H1 (cell line): Measurements from ENCODE around the gene RNF144A. TPM values are rescaled to one million over a fixed set of nuclear protein-coding genes. Genes with fewer than 3 reads are reported as not detected.

Experiments used
- CTCF ChIA-PET: fragments of 300-600 bp; sonication (Branson Sonifier 250); formaldehyde crosslinking; loops from one replicate; lab custom pipeline; 2021; ENCODE audit not compliant: partially characterized antibody; lab: Charles Lee
- POLR2A ChIA-PET: fragments of 300-600 bp; sonication (Branson Sonifier 250); formaldehyde crosslinking; loops from one replicate; lab custom pipeline; 2021; ENCODE audit warnings: inconsistent platforms; ENCODE audit not compliant: partially characterized antibody; lab: Charles Lee
- DNase-seq, 2 experiments: peaks; one replicate each; pipeline versions ENCODE4 v3.0.0 to v3.0.0-alpha.2; 2010 to 2022; ENCODE audit warnings: low spot score in 2 of 2, low read depth in 1 of 2, mixed read lengths in 1 of 2
- FAIRE-seq: peaks from 2 replicates; lab custom pipeline; 2011; peaks lifted over from hg19 to GRCh38; lab: Jason Lieb, UNC
- H2AFZ ChIP-seq: 2 replicates; pipeline ENCODE4 v1.8.1; 2012; ENCODE audit warnings: low read length, inconsistent platforms
- H2AK5ac ChIP-seq: 2 replicates; pipeline ENCODE4 v1.6.1; 2013; ENCODE audit warnings: low read depth, low read length
- H2BK120ac ChIP-seq: replicated peaks from 2 replicates; pipeline ENCODE3; 2013; ENCODE audit warnings: low read depth, low read length, inconsistent platforms
- H2BK12ac ChIP-seq: 2 replicates; pipeline ENCODE4 v1.6.1; 2013; ENCODE audit warnings: low read depth, low read length
- H2BK15ac ChIP-seq: 2 replicates; pipeline ENCODE4 v1.6.1; 2013; ENCODE audit warnings: low read length
- H2BK20ac ChIP-seq: 2 replicates; pipeline ENCODE4 v1.6.1; 2013; ENCODE audit warnings: low read length
- H2BK5ac ChIP-seq: 2 replicates; pipeline ENCODE4 v1.6.1; 2013; ENCODE audit warnings: low read depth, low read length
- H3K14ac ChIP-seq: 2 replicates; pipeline ENCODE4 v1.6.1; 2013; ENCODE audit warnings: inconsistent platforms; ENCODE audit not compliant: insufficient read length
- H3K18ac ChIP-seq: 2 replicates; pipeline ENCODE4 v1.6.1; 2013; ENCODE audit warnings: low read length; ENCODE audit errors: extremely low read depth
- H3K23ac ChIP-seq: 2 replicates; pipeline ENCODE4 v1.6.1; 2013; ENCODE audit warnings: inconsistent platforms; ENCODE audit not compliant: insufficient read length
- H3K23me2 ChIP-seq: 2 replicates; pipeline ENCODE4 v1.6.1; 2013; ENCODE audit warnings: low read depth, low read length
- H3K27ac ChIP-seq: 2 replicates; pipeline ENCODE4 v1.6.1; 2011; ENCODE audit warnings: low read depth, low read length, inconsistent platforms
- H3K27me3 ChIP-seq, 4 experiments: replicated peaks in 1 of 4; 1 replicate in 1 of 4; 2 replicates in 3 of 4; pipeline versions ENCODE4 v1.6.1 to v1.8.1; 2011 to 2013; ENCODE audit warnings: low read length in 3 of 4, mild to moderate bottlenecking in 3 of 4, inconsistent platforms in 2 of 4, mixed read lengths in 2 of 4, moderate library complexity in 1 of 4; ENCODE audit not compliant: control insufficient read depth in 3 of 4, insufficient read depth in 3 of 4; ENCODE audit errors: extremely low read depth in 1 of 4
- H3K36me3 ChIP-seq, 4 experiments: 2 replicates each; pipeline versions ENCODE4 v1.6.1 to v1.8.1; 2011 to 2013; ENCODE audit warnings: mild to moderate bottlenecking in 4 of 4, low read length in 3 of 4, moderate library complexity in 2 of 4, control low read depth in 1 of 4, inconsistent platforms in 1 of 4; ENCODE audit not compliant: insufficient read depth in 4 of 4, control insufficient read depth in 2 of 4
- H3K4ac ChIP-seq: replicated peaks from 2 replicates; pipeline ENCODE3; 2013; ENCODE audit warnings: low read length, low read depth, mixed read lengths, inconsistent platforms; ENCODE audit not compliant: insufficient read length
- H3K4me1 ChIP-seq, 4 experiments: replicated peaks in 1 of 4; 1 replicate in 1 of 4; 2 replicates in 3 of 4; pipeline versions ENCODE4 v1.6.1 to v1.8.1; 2011 to 2013; ENCODE audit warnings: low read length in 3 of 4, inconsistent platforms in 2 of 4, mixed read lengths in 1 of 4; ENCODE audit not compliant: insufficient read depth in 4 of 4, control insufficient read depth in 3 of 4
- H3K4me2 ChIP-seq, 2 experiments: 2 replicates each; pipeline versions ENCODE4 v1.6.1 to v1.8.1; 2011 to 2013; ENCODE audit warnings: low read depth in 2 of 2, low read length in 2 of 2, control low read depth in 1 of 2, inconsistent platforms in 1 of 2, mild to moderate bottlenecking in 1 of 2; ENCODE audit not compliant: insufficient read depth in 1 of 2
- H3K4me3 ChIP-seq, 4 experiments: fragments of 200-600, 300-600 bp in 1 of 4; sonication (generic), shearing (Covaris generic), sonication (Bioruptor Twin) in 1 of 4; 2 replicates each; pipeline versions ENCODE4 v1.5.1 to v1.8.1; 2011 to 2016; ENCODE audit warnings: low read length in 4 of 4, low read depth in 3 of 4, control low read depth in 2 of 4, inconsistent platforms in 2 of 4, mild to moderate bottlenecking in 2 of 4, mixed read lengths in 1 of 4, moderate library complexity in 1 of 4; ENCODE audit not compliant: insufficient read depth in 2 of 4; ENCODE audit errors: extremely low read depth in 1 of 4
- H3K56ac ChIP-seq: replicated peaks from 2 replicates; pipeline ENCODE3; 2013; ENCODE audit warnings: low read depth, mild to moderate bottlenecking, mixed read lengths, low read length, inconsistent platforms; ENCODE audit not compliant: insufficient read length
- H3K79me1 ChIP-seq: 2 replicates; pipeline ENCODE4 v1.6.1; 2013; ENCODE audit warnings: low read depth, low read length, control low read depth
- H3K79me2 ChIP-seq, 2 experiments: 2 replicates each; pipeline versions ENCODE4 v1.6.1 to v1.8.1; 2012 to 2013; ENCODE audit warnings: low read length in 2 of 2, mild to moderate bottlenecking in 2 of 2, inconsistent platforms in 1 of 2; ENCODE audit not compliant: insufficient read depth in 2 of 2, control insufficient read depth in 1 of 2
- H3K9ac ChIP-seq, 4 experiments: replicated peaks in 1 of 4; 1 replicate in 1 of 4; 2 replicates in 3 of 4; pipeline versions ENCODE4 v1.6.1 to v1.8.1; 2011 to 2013; ENCODE audit warnings: low read depth in 3 of 4, low read length in 3 of 4, control low read depth in 2 of 4, mild to moderate bottlenecking in 2 of 4, moderate library complexity in 2 of 4, inconsistent platforms in 1 of 4; ENCODE audit errors: extremely low read depth in 1 of 4
- H3K9me3 ChIP-seq, 2 experiments: 2 replicates each; pipeline versions ENCODE4 v1.6.1 to v1.8.1; 2012 to 2013; ENCODE audit warnings: mild to moderate bottlenecking in 2 of 2, moderate library complexity in 2 of 2, control low read depth in 1 of 2, inconsistent platforms in 1 of 2, low read depth in 1 of 2, low read length in 1 of 2, mixed read lengths in 1 of 2; ENCODE audit not compliant: insufficient read depth in 2 of 2
- H4K20me1 ChIP-seq, 2 experiments: replicated peaks in 1 of 2; 2 replicates each; pipeline versions ENCODE3 to v1.8.1; 2011 to 2013; ENCODE audit warnings: inconsistent platforms in 2 of 2, low read length in 2 of 2, mild to moderate bottlenecking in 1 of 2; ENCODE audit not compliant: insufficient read depth in 2 of 2, control insufficient read depth in 1 of 2
- H4K5ac ChIP-seq: 2 replicates; pipeline ENCODE4 v1.6.1; 2013; ENCODE audit warnings: low read length, low read depth, mixed read lengths, inconsistent platforms; ENCODE audit not compliant: insufficient read length
- H4K8ac ChIP-seq: 2 replicates; pipeline ENCODE4 v1.8.0; 2013; ENCODE audit warnings: mild to moderate bottlenecking, moderate library complexity, low read length, inconsistent platforms; ENCODE audit not compliant: insufficient read depth; ENCODE audit errors: extremely low read depth
- H4K91ac ChIP-seq: replicated peaks from 2 replicates; pipeline ENCODE3; 2013; ENCODE audit warnings: low read length, mixed read lengths, inconsistent platforms; ENCODE audit not compliant: insufficient read length
- BRCA1 ChIP-seq: IDR thresholded peaks from 2 replicates; pipeline ENCODE4 v1.6.1; 2012; ENCODE audit warnings: low read depth, low read length, improper control_type of control experiment
- CHD1 ChIP-seq: IDR thresholded peaks from 2 replicates; pipeline ENCODE4 v1.6.1; 2012; ENCODE audit warnings: low read depth, low read length, improper control_type of control experiment
- EGR1 ChIP-seq: IDR thresholded peaks from 2 replicates; pipeline ENCODE4 v1.6.1; 2011; ENCODE audit warnings: low read depth, low read length, borderline replicate concordance
- EP300 ChIP-seq, 2 experiments: IDR thresholded peaks; 1 replicate in 1 of 2; 2 replicates in 1 of 2; pipeline ENCODE4 v1.6.1; 2011 to 2012; ENCODE audit warnings: low read depth in 2 of 2, low read length in 2 of 2, mild to moderate bottlenecking in 2 of 2, borderline replicate concordance in 1 of 2, inconsistent platforms in 1 of 2, moderate library complexity in 1 of 2
- GABPA ChIP-seq: IDR thresholded peaks from 2 replicates; pipeline ENCODE4 v1.6.1; 2011; ENCODE audit warnings: mild to moderate bottlenecking, low read length, moderate library complexity, borderline replicate concordance; ENCODE audit not compliant: insufficient read depth
- GTF2F1 ChIP-seq: IDR thresholded peaks from 2 replicates; pipeline ENCODE4 v1.6.1; 2012; ENCODE audit warnings: low read depth, low read length, improper control_type of control experiment, borderline replicate concordance
- HDAC2 ChIP-seq, 2 experiments: fragments of 300-600 bp in 1 of 2; sonication (generic) in 1 of 2; IDR thresholded peaks; 2 replicates each; pipeline ENCODE4 v1.6.1; 2011 to 2012; ENCODE audit warnings: low read depth in 2 of 2, low read length in 2 of 2, mild to moderate bottlenecking in 2 of 2, moderate library complexity in 2 of 2, borderline replicate concordance in 1 of 2, inconsistent platforms in 1 of 2
- JUND ChIP-seq: IDR thresholded peaks from 2 replicates; pipeline ENCODE4 v1.6.1; 2011; ENCODE audit warnings: mild to moderate bottlenecking, improper control_type of control experiment, low read length
- KDM1A ChIP-seq: fragments of 200-600, 300-600 bp; sonication (generic); IDR thresholded peaks from 2 replicates; pipeline ENCODE4 v1.7.1; 2016; ENCODE audit warnings: mild to moderate bottlenecking, low read length, borderline replicate concordance
- NRF1 ChIP-seq: IDR thresholded peaks from 2 replicates; pipeline ENCODE4 v1.6.1; 2011; ENCODE audit warnings: mild to moderate bottlenecking, low read depth, low read length, improper control_type of control experiment
- PHF8 ChIP-seq: fragments of 200-600 bp; sonication (generic); conservative IDR thresholded peaks from 2 replicates; pipeline ENCODE4 v1.7.1; 2012; ENCODE audit warnings: low read depth, mild to moderate bottlenecking, inconsistent platforms, low read length, moderate library complexity
- RXRA ChIP-seq: IDR thresholded peaks from 2 replicates; pipeline ENCODE4 v1.6.1; 2011; ENCODE audit warnings: low read depth, mild to moderate bottlenecking, low read length, moderate library complexity; ENCODE audit not compliant: insufficient read depth
- SP2 ChIP-seq: IDR thresholded peaks from 2 replicates; pipeline ENCODE4 v1.6.1; 2012; ENCODE audit warnings: mild to moderate bottlenecking, low read length, inconsistent platforms
- SP4 ChIP-seq: IDR thresholded peaks from 2 replicates; pipeline ENCODE4 v1.6.1; 2012; ENCODE audit warnings: low read length, inconsistent platforms
- SRF ChIP-seq: IDR thresholded peaks from 2 replicates; pipeline ENCODE4 v1.6.1; 2011; ENCODE audit warnings: mild to moderate bottlenecking, low read depth, low read length, moderate library complexity
- TAF7 ChIP-seq: optimal IDR thresholded peaks from 2 replicates; pipeline ENCODE3; 2011; ENCODE audit warnings: low read depth, mild to moderate bottlenecking, inconsistent platforms, low read length, moderate library complexity, borderline replicate concordance
- polyA plus RNA-seq, 7 experiments: library from polyadenylated mRNA; depleted of rRNA in 3 of 7; stranded (reverse) in 5 of 7; unstranded in 2 of 7; fragments of >200 nt in 5 of 7; fragments of 200-250 nt in 2 of 7; gene quantifications; 1 replicate in 5 of 7; 2 replicates in 1 of 7; 4 replicates in 1 of 7; pipeline versions ENCODE4 v1.2.1 to v1.2.3, GENCODE V29; 2011 to 2013; ENCODE audit warnings: missing spikeins in 2 of 7, mixed read lengths in 2 of 7
- total RNA-seq: library from RNA; stranded (reverse); fragmentation: NEBNext Ultra II Directional; extraction: Animal tissue kit (Norgen Biotek cat#: 25700); gene quantifications from 2 replicates; pipeline ENCODE4 v1.2.1, GENCODE V29; 2021

The RNF144A gene
- total and polyA plus RNA-seq, 2 of the 8 experiments (the other 6 are each of a cell fraction or from before 2014, with no cell fraction given), result 14.0 to 15.0 TPM

DNA sequence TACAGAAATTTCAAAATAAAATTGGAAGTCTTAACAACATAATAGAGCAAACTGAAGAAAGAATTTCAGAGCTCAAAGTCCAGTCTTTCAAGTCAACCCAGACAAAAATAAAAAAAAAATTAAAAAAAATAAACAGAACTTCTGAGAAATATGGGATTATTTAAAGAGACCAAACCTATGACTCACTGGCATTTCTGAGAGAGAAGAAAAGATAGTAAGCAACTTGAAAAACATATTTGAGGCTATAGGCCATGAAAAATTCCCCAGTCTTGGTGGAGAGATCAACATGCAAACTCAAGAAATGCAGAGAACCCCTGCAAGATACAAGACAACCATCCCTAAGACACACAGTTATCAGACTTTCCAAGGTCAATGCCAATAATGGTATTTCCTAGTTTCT is 167.4 kb downstream of the RNF144A start:
- H2AFZ ChIP-seq, result no peak overlapping the region
- ChIA-PET POLR2A (no interaction called here), CTCF (interaction anchor here (0.5 to 2.1 kb wide), 11 partner anchors 10 to 426 kb away, joined by 3 to 9 read pairs (median 4); no protein-coding TSS in a partner anchor)
- H4K91ac ChIP-seq, result no peak overlapping the region
- H2AK5ac ChIP-seq, result no peak overlapping the region
- no peak overlapping the region for H3K18ac ChIP-seq
- H4K8ac ChIP-seq, result no peak overlapping the region
- H3K56ac ChIP-seq, result no peak overlapping the region
- H2BK20ac ChIP-seq, result no peak overlapping the region
- no peaks in the 10 kb centered on the region for H3K27me3 ChIP-seq
- no peaks in the 10 kb centered on the region for H3K23me2 ChIP-seq
- no peak overlapping the region for H2BK5ac ChIP-seq
- no peaks in the 10 kb centered on the region for H3K79me1 ChIP-seq
- DNase-seq (no peak), FAIRE-seq (no peak)
- H3K4me1 ChIP-seq, result no peaks in the 10 kb centered on the region
- H2BK12ac ChIP-seq, result no peak overlapping the region
- no peak overlapping the region for H3K14ac ChIP-seq
- no peak overlapping the region for H3K4me2 ChIP-seq
- no peak overlapping the region for H4K5ac ChIP-seq
- no peak overlapping the region for H2BK15ac ChIP-seq
- no peaks in the 10 kb centered on the region for H4K20me1 ChIP-seq
- H3K9ac ChIP-seq, result no peak overlapping the region
- H3K79me2 ChIP-seq, result no peaks in the 10 kb centered on the region
- no peak overlapping the region for H3K27ac ChIP-seq
- H3K4me3 ChIP-seq, result no peak overlapping the region
- H3K4ac ChIP-seq, result no peak overlapping the region
- no peak overlapping the region for H2BK120ac ChIP-seq
- peaks cover 3 to 7% of the 10 kb centered on the region in 2 experiments; a peak in 1 of 4 replicates for H3K9me3 ChIP-seq
- H3K36me3 ChIP-seq, result no peaks in the 10 kb centered on the region
- no peak overlapping the region for H3K23ac ChIP-seq
- TF ChIP-seq GTF2F1, result no peak
- TF ChIP-seq JUND, result no peak
- TF ChIP-seq SRF, result no peak
- no peak for TF ChIP-seq NRF1
- no peak for TF ChIP-seq KDM1A
- no peak for TF ChIP-seq TAF7
- no peak for TF ChIP-seq SP2
- no peak for TF ChIP-seq BRCA1
- no peak for TF ChIP-seq RXRA
- TF ChIP-seq SP4, result no peak
- TF ChIP-seq PHF8, result no peak
- no peak for TF ChIP-seq EGR1
- TF ChIP-seq EP300 (IDR thresholded peaks at IDR 0.05; ENCODE audit: borderline replicate concordance in 1 of 2, low read depth in 2 of 2, low read length in 2 of 2), result no peak
- no peak for TF ChIP-seq HDAC2 (IDR thresholded peaks at IDR 0.05; ENCODE audit: borderline replicate concordance in 1 of 2, low read depth in 2 of 2, low read length in 2 of 2)
- TF ChIP-seq GABPA, result no peak
- no peak for TF ChIP-seq CHD1
